ENCODE results near the gene NAXE.

GRCh38 chr1:156601122-156601830 lies 9.7 kb downstream of the NAXE start, which contains the start of gene GPATCH4:
- TF ChIP-seq SUZ12 (IDR thresholded peaks at IDR 0.05) (no peak), FOXM1 (IDR thresholded peaks at IDR 0.05; ENCODE audit: borderline replicate concordance) (no peak), ARNT (IDR thresholded peaks at IDR 0.05) (no peak)

Data from HEK293T (cell line).